ENCODE measurements around the gene HNRNPA1. TPM values are rescaled to one million over a fixed set of nuclear protein-coding genes. Genes with fewer than 3 reads are reported as not detected.
A peak's percentile ranks its signal among the peaks of the same experiment; 100 is the strongest.
"Not testable (repeated sequence)": the region's sequence is repeated elsewhere in the genome, so short reads cannot be mapped to it uniquely, and the experiment has no call there.

The HNRNPA1 gene
- 1,000 to 10,000 TPM; 2,224 to 2,338 TPM for total RNA-seq

- peaks cover 44% of the 10 kb centered on the region for H3K4me1 Mint-ChIP-seq (ENCODE audit: low read depth)
- POLR2A ChIA-PET = interaction anchor here (0.6 to 2.9 kb wide), 35 partner anchors 8 to 1837 kb away, joined by 3 to 44 read pairs (median 4); partner anchors contain the start of gene COPZ1
- peak; percentile 87 for ATAC-seq
- H3K27me3 Mint-ChIP-seq = no peaks in the 10 kb centered on the region
- CTCF ChIA-PET = interaction anchor here (1.0 to 2.1 kb wide), 12 partner anchors 8 to 119 kb away, joined by 3 to 8 read pairs (median 4); partner anchors contain the start of gene COPZ1
- intact Hi-C loops (cut with micrococcal nuclease) = loop anchor here (2.0 kb wide), 1 partner anchor 44 kb away; the partner anchor contains the start of gene COPZ1
- TF ChIP-seq CTCF (IDR thresholded peaks at IDR 0.05) = no peak
- H3K27ac Mint-ChIP-seq = no peak within 1 kb of the TSS
- H3K36me3 Mint-ChIP-seq (ENCODE audit: low read depth) = peaks cover 10% of the 10 kb centered on the region
- DNase-seq = peak; percentile 97
- no peaks in the 10 kb centered on the region for H3K9me3 Mint-ChIP-seq
- H3K4me3 Mint-ChIP-seq = no peak within 1 kb of the TSS
These were observed at the start of gene HNRNPA1 for GRCh38 chr12:54280468-54281260. Gene HNRNPA1 (plus strand): TSS chr12:54280726. CDS start chr12:54280808, 82 bp downstream.

GRCh38 chr12:54231269-54231668, 49.3 kb upstream of the HNRNPA1 start:
- H3K4me3 Mint-ChIP-seq; DNase-seq; H3K4me1 Mint-ChIP-seq (ENCODE audit: low read depth); H3K27me3 Mint-ChIP-seq; ATAC-seq; POLR2A ChIA-PET; H3K36me3 Mint-ChIP-seq (ENCODE audit: low read depth); H3K27ac Mint-ChIP-seq; H3K9me3 Mint-ChIP-seq: not testable (repeated sequence)
- CTCF ChIA-PET = interaction anchor here (0.7 to 1.3 kb wide), 5 partner anchors 9 to 296 kb away, joined by 3 to 4 read pairs (median 3); no protein-coding TSS in a partner anchor
- intact Hi-C loops (cut with micrococcal nuclease) = loop anchor here (5.0 kb wide), 1 partner anchor 136 kb away; no protein-coding TSS in a partner anchor

- no peak for TF ChIP-seq CTCF (IDR thresholded peaks at IDR 0.05)
- Mint-ChIP-seq H3K27ac (no peak overlapping the region), H3K36me3 (ENCODE audit: low read depth) (peaks cover 9% of the 10 kb centered on the region), H3K27me3 (no peaks in the 10 kb centered on the region), H3K4me1 (ENCODE audit: low read depth) (no peaks in the 10 kb centered on the region), H3K9me3 (no peaks in the 10 kb centered on the region), H3K4me3 (no peak overlapping the region)
- POLR2A ChIA-PET = interaction anchor here (0.6 kb wide), 1 partner anchor 64 kb away, joined by 3 read pairs; no protein-coding TSS in a partner anchor
- CTCF ChIA-PET = interaction anchor here (1.5 kb wide), 1 partner anchor 146 kb away, joined by 3 read pairs; no protein-coding TSS in a partner anchor
- no peak for DNase-seq
- intact Hi-C loops (cut with micrococcal nuclease) = loop anchor here (5.0 kb wide), 1 partner anchor 135 kb away; no protein-coding TSS in a partner anchor
- no peak for ATAC-seq
These were observed 47.7 kb upstream of the HNRNPA1 start for GRCh38 chr12:54232790-54233189.

GRCh38 chr12:54238531-54238930, 42.0 kb upstream of the HNRNPA1 start:
- Mint-ChIP-seq H3K4me3 (no peak overlapping the region), H3K27me3 (no peaks in the 10 kb centered on the region), H3K4me1 (ENCODE audit: low read depth) (peaks cover 12% of the 10 kb centered on the region), H3K27ac (no peak overlapping the region), H3K9me3 (no peaks in the 10 kb centered on the region), H3K36me3 (ENCODE audit: low read depth) (peaks cover 26% of the 10 kb centered on the region)
- DNase-seq = no peak
- POLR2A ChIA-PET = no interaction called here
- CTCF ChIA-PET = interaction anchor here (1.0 to 4.4 kb wide), 7 partner anchors 13 to 142 kb away, joined by 3 to 30 read pairs (median 5); partner anchors contain the start of gene COPZ1
- ATAC-seq = no peak
- intact Hi-C loops (cut with micrococcal nuclease) = no loop called here
- no peak for TF ChIP-seq CTCF (IDR thresholded peaks at IDR 0.05)

- peaks cover 29% of the 10 kb centered on the region for H3K36me3 Mint-ChIP-seq (ENCODE audit: low read depth)
- POLR2A ChIA-PET = no interaction called here
- H3K4me3 Mint-ChIP-seq = no peak overlapping the region
- H3K4me1 Mint-ChIP-seq (ENCODE audit: low read depth) = peaks cover 12% of the 10 kb centered on the region
- no peak for ATAC-seq
- no peak overlapping the region for H3K27ac Mint-ChIP-seq
- DNase-seq = no peak
- intact Hi-C loops (cut with micrococcal nuclease) = no loop called here
- H3K9me3 Mint-ChIP-seq = no peaks in the 10 kb centered on the region
- H3K27me3 Mint-ChIP-seq = no peaks in the 10 kb centered on the region
- TF ChIP-seq CTCF (IDR thresholded peaks at IDR 0.05) = no peak
- CTCF ChIA-PET = interaction anchor here (1.3 to 4.4 kb wide), 6 partner anchors 12 to 121 kb away, joined by 4 to 30 read pairs (median 4); no protein-coding TSS in a partner anchor
These were observed 40.9 kb upstream of the HNRNPA1 start for GRCh38 chr12:54239620-54240019.

Measured in activated CD8-positive, alpha-beta T cell treated with anti-CD3 and anti-CD28 coated beads for 36 hours (primary cell).